HepG2 (cell line): ENCODE results near the gene PPAN. TPM values are rescaled to one million over a fixed set of nuclear protein-coding genes. Genes with fewer than 3 reads are reported as not detected.

ENCODE experiments used
- ATAC-seq: fragments of 200-7000 bp; cut with Tn5 transposase; 3 replicates; pipeline ENCODE4 v1.9.1; 2020; ENCODE audit warnings: mild to moderate bottlenecking, moderate library complexity
- BruUV-seq: library from RNA; stranded (reverse); fragments of 400-500 nt; replicated peaks from 2 replicates; lab custom pipeline; 2021; lab: Mats Ljungman, UMichigan
- CTCF ChIA-PET: fragments of 300-600 bp; formaldehyde crosslinking; extraction: SDS; loops from one replicate; lab custom pipeline; 2021; ENCODE audit warnings: low total read pairs, inconsistent platforms, low intra/inter-chr PET ratio; lab: Yijun Ruan, JAX
- POLR2A ChIA-PET: fragments of 350-600 bp; sonication (Branson Sonifier 250); formaldehyde crosslinking; loops from one replicate; lab custom pipeline; 2020; ENCODE audit warnings: antibody characterized with exemption, inconsistent platforms; lab: Yijun Ruan, JAX
- DNase-seq: peaks from one replicate; pipeline ENCODE4 v3.0.0-alpha.2; 2015; ENCODE audit warnings: low spot score
- FAIRE-seq: peaks from 3 replicates; lab custom pipeline; 2011; peaks lifted over from hg19 to GRCh38; lab: Jason Lieb, UNC
- H2AFZ ChIP-seq: one replicate; pipeline ENCODE4 v1.6.1; 2011; ENCODE audit warnings: low read length, inconsistent platforms
- H3K27ac ChIP-seq: fragments of 300-600 bp; 3 replicates; pipeline ENCODE4 v1.8.0; 2011; ENCODE audit warnings: mixed run types, mild to moderate bottlenecking, mixed read lengths, low read length, inconsistent platforms; ENCODE audit not compliant: insufficient read depth; ENCODE audit errors: extremely low read length
- H3K27me3 ChIP-seq, 2 experiments: fragments of 200-600 bp in 1 of 2; 2 replicates in 1 of 2; 3 replicates in 1 of 2; pipeline versions ENCODE4 v1.6.0 to v1.8.0; 2011; ENCODE audit warnings: low read length in 2 of 2, mild to moderate bottlenecking in 2 of 2, moderate library complexity in 2 of 2, inconsistent platforms in 1 of 2; ENCODE audit not compliant: insufficient read depth in 2 of 2, control insufficient read depth in 1 of 2
- H3K36me3 ChIP-seq, 2 experiments: fragments of 200-600 bp in 1 of 2; replicated peaks in 1 of 2; 2 replicates in 1 of 2; 3 replicates in 1 of 2; pipeline versions ENCODE4 v1.5.1 to v1.8.0; 2011; ENCODE audit warnings: low read length in 2 of 2, inconsistent platforms in 1 of 2; ENCODE audit not compliant: insufficient read depth in 2 of 2, control insufficient read depth in 1 of 2
- H3K4me1 ChIP-seq: 2 replicates; pipeline ENCODE4 v1.5.1; 2012; ENCODE audit warnings: low read length, inconsistent platforms; ENCODE audit not compliant: insufficient read depth
- H3K4me2 ChIP-seq: 2 replicates; pipeline ENCODE4 v1.6.0; 2011; ENCODE audit warnings: low read depth, low read length, inconsistent platforms
- H3K4me3 ChIP-seq, 3 experiments: fragments of 200-600 bp in 1 of 3; sonication (generic), shearing (Covaris generic) in 1 of 3; replicated peaks in 1 of 3; 2 replicates each; pipeline ENCODE4 v1.5.1; 2011 to 2016; ENCODE audit warnings: low read length in 3 of 3, inconsistent platforms in 2 of 3, low read depth in 2 of 3, mild to moderate bottlenecking in 2 of 3, control low read depth in 1 of 3, mixed read lengths in 1 of 3; ENCODE audit not compliant: insufficient read depth in 1 of 3
- H3K79me2 ChIP-seq: one replicate; pipeline ENCODE4 v1.6.1; 2011; ENCODE audit warnings: low read length, inconsistent platforms; ENCODE audit not compliant: insufficient read depth
- H3K9ac ChIP-seq: 2 replicates; pipeline ENCODE4 v1.6.0; 2011; ENCODE audit warnings: mild to moderate bottlenecking, low read depth, low read length, inconsistent platforms; ENCODE audit not compliant: insufficient read depth
- H3K9me3 ChIP-seq: 2 replicates; pipeline ENCODE4 v1.5.1; 2012; ENCODE audit warnings: mild to moderate bottlenecking, low read length
- H4K20me1 ChIP-seq: 2 replicates; pipeline ENCODE4 v1.6.0; 2011; ENCODE audit warnings: inconsistent platforms, mild to moderate bottlenecking, low read length, moderate library complexity; ENCODE audit not compliant: insufficient read depth
- CBX5 ChIP-seq: sonication (generic); formaldehyde crosslinking; IDR thresholded peaks from 2 replicates; pipeline ENCODE4 v1.4.0; 2020; ENCODE audit warnings: missing genetic modification reagents, borderline replicate concordance
- GABPA ChIP-seq, 2 experiments: IDR thresholded peaks; 2 replicates each; pipeline ENCODE4 v1.6.1; 2011 to 2016; ENCODE audit warnings: low read depth in 2 of 2, low read length in 1 of 2, missing biosample characterization in 1 of 2, missing genetic modification characterization in 1 of 2
- HHEX ChIP-seq: IDR thresholded peaks from 2 replicates; pipeline ENCODE4 v1.6.1; 2016; ENCODE audit warnings: control low read depth
- NR2C2 ChIP-seq: sonication (generic); formaldehyde crosslinking; IDR thresholded peaks from 2 replicates; pipeline ENCODE4 v1.4.0; 2020; ENCODE audit warnings: missing genetic modification reagents, mild to moderate bottlenecking, moderate library complexity, borderline replicate concordance
- SETDB1 ChIP-seq: sonication (generic); formaldehyde crosslinking; IDR thresholded peaks from 2 replicates; pipeline ENCODE4 v1.5.1; 2020; ENCODE audit warnings: missing genetic modification reagents, mild to moderate bottlenecking, borderline replicate concordance
- SMC3 ChIP-seq: IDR thresholded peaks from 2 replicates; pipeline ENCODE4 v1.6.1; 2011; ENCODE audit warnings: low read length, improper control_type of control experiment
- STAG1 ChIP-seq: sonication (generic); formaldehyde crosslinking; IDR thresholded peaks from 2 replicates; pipeline ENCODE4 v1.4.0; 2020; ENCODE audit warnings: missing genetic modification reagents
- ZKSCAN5 ChIP-seq: sonication (generic); formaldehyde crosslinking; IDR thresholded peaks from 2 replicates; pipeline ENCODE4 v1.5.1; 2020; ENCODE audit warnings: mild to moderate bottlenecking, missing genetic modification reagents
- ZNF343 ChIP-seq: sonication (generic); formaldehyde crosslinking; IDR thresholded peaks from 2 replicates; pipeline ENCODE4 v1.4.0; 2020; ENCODE audit warnings: mild to moderate bottlenecking, missing genetic modification reagents
- ZNF350 ChIP-seq: sonication (generic); formaldehyde crosslinking; IDR thresholded peaks from 2 replicates; pipeline ENCODE4 v1.4.0; 2020; ENCODE audit warnings: mild to moderate bottlenecking, low read depth, missing genetic modification reagents, borderline replicate concordance
- ZNF501 ChIP-seq: sonication (generic); formaldehyde crosslinking; IDR thresholded peaks from 2 replicates; pipeline ENCODE4 v1.5.1; 2020; ENCODE audit warnings: mild to moderate bottlenecking, moderate library complexity, missing genetic modification reagents
- ZNF672 ChIP-seq: sonication (generic); formaldehyde crosslinking; IDR thresholded peaks from 2 replicates; pipeline ENCODE4 v1.8.1; 2022; ENCODE audit warnings: missing genetic modification reagents
- ZNF75D ChIP-seq: sonication (generic); formaldehyde crosslinking; IDR thresholded peaks from 2 replicates; pipeline ENCODE4 v1.8.1; 2023; ENCODE audit warnings: missing genetic modification reagents, mild to moderate bottlenecking, borderline replicate concordance
- ZNF788 ChIP-seq: sonication (generic); formaldehyde crosslinking; IDR thresholded peaks from 2 replicates; pipeline ENCODE4 v1.5.0; 2020; ENCODE audit warnings: mild to moderate bottlenecking, missing genetic modification reagents, borderline replicate concordance
- ZSCAN9 ChIP-seq: IDR thresholded peaks from 2 replicates; pipeline ENCODE4 v1.6.1; 2016; ENCODE audit warnings: borderline replicate concordance
- WGBS: methylation state at CpG from one replicate; pipeline ENCODE4 v1.1.6; 2017; ENCODE audit warnings: low lambda C conversion rate; 5-methylcytosine and 5-hydroxymethylcytosine counted together
- in situ Hi-C: cut with HindIII; loops from 2 replicates; pipeline ENCODE4 v1.10.0; 2017; ENCODE audit warnings: low pct_unique_long_range_greater_than_20kb; ENCODE audit not compliant: extremely low pct_ligation_motif_present
- intact Hi-C: fragments of 100-400 bp; cut with micrococcal nuclease; formaldehyde crosslinking; loops from one replicate; pipeline ENCODE4 v1.10.0; 2022; ENCODE audit not compliant: unreplicated experiment
- polyA plus RNA-seq, 8 experiments: library from polyadenylated mRNA; depleted of rRNA in 3 of 8; stranded (reverse) in 7 of 8; unstranded in 1 of 8; fragments of >200 nt; fragmentation: Illumina TruSeq in 4 of 8; extraction: Trizol in 4 of 8; gene quantifications; 2 replicates each; pipeline versions ENCODE4 v1.2.1 to v1.2.3, GENCODE V29; 2011 to 2016; ENCODE audit warnings: low read depth in 4 of 8, missing spikeins in 1 of 8, mixed read lengths in 1 of 8; ENCODE audit not compliant: insufficient read depth in 1 of 8
- total RNA-seq, 5 experiments: library from RNA; depleted of rRNA; stranded (reverse); fragments of >200 nt; fragmentation: Illumina TruSeq; extraction: Trizol; gene quantifications; 2 replicates each; pipeline ENCODE4 v1.2.3, GENCODE V29; 2016; ENCODE audit warnings: low read depth in 1 of 5
- TF ChIP-seq, protein P1 (sequence below): IDR thresholded peaks from 2 replicates; pipeline ENCODE4 v1.6.1; 2016; ENCODE audit warnings: mild to moderate bottlenecking, missing biosample characterization, missing genetic modification reagents
- TF ChIP-seq, protein P2 (sequence below): sonication (generic); formaldehyde crosslinking; IDR thresholded peaks from 2 replicates; pipeline ENCODE4 v1.5.0; 2020; ENCODE audit warnings: mild to moderate bottlenecking, missing genetic modification reagents, moderate library complexity
- TF ChIP-seq, protein P3 (sequence below), 2 experiments: sonication (generic) in 1 of 2; formaldehyde crosslinking in 1 of 2; IDR thresholded peaks; 2 replicates each; pipeline versions ENCODE4 v1.5.1 to v1.6.1; 2011 to 2020; ENCODE audit warnings: borderline replicate concordance in 1 of 2, low read depth in 1 of 2, low read length in 1 of 2, mild to moderate bottlenecking in 1 of 2, missing genetic modification reagents in 1 of 2, moderate library complexity in 1 of 2
- TF ChIP-seq, protein P4 (sequence below): IDR thresholded peaks from 2 replicates; pipeline ENCODE4 v1.6.1; 2016; ENCODE audit warnings: control low read depth

Gene PPAN
- total and polyA plus RNA-seq, 2 of the 13 experiments (the other 11 are each of a cell fraction or from before 2014, with no cell fraction given) = 36.2 to 41.9 TPM

DNA sequence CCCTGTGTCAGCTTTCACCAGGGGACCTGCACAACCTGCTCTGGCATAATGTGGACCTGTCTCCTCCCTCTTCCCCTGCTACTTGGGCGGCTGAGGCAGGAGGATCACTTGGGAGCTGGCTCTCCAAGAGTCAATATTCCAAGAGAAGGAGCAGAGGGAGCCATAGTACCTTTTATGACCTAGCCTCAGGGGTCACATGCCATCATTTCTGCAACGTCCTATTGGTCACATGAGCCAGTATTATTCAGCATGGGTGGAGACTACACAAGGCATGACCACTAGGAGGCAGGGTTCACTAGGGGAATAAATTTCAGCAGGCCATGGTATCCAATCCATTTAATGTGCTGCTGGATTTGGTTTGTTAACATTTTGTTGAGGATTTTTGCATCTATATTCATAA is 32.0 kb upstream of the PPAN start:
- ATAC-seq (peak; percentile 49), DNase-seq (peak; percentile 60), FAIRE-seq (peak; percentile 4)
- Histone ChIP-seq H2AFZ (no peak overlapping the region), H3K4me3 (no peak overlapping the region), H3K4me2 (no peak overlapping the region), H3K79me2 (no peaks in the 10 kb centered on the region), H3K4me1 (peaks cover 28% of the 10 kb centered on the region), H3K27ac (no peak overlapping the region), H3K36me3 (no peaks in the 10 kb centered on the region), H3K9ac (no peak overlapping the region), H3K9me3 (peaks cover 9% of the 10 kb centered on the region), H4K20me1 (no peaks in the 10 kb centered on the region), H3K27me3 (peaks cover 2% of the 10 kb centered on the region in 2 experiments; a peak in 3 of 5 replicates)
- in situ Hi-C loops = no loop called here
- POLR2A ChIA-PET = no interaction called here
- WGBS = 6% methylated on average over 2 of the region's 2 CpGs
- CTCF ChIA-PET = no interaction called here
- BruUV-seq = no TSS peak
- intact Hi-C loops = no loop called here
- TF ChIP-seq CBX5 (CRISPR knock-in tag) (peak; percentile 52; the same call in 1 of the 2 replicates), ZNF350 (CRISPR knock-in tag) (peak; percentile 88), ZNF501 (no peak), ZKSCAN5 (CRISPR knock-in tag) (no peak), GABPA (IDR thresholded peaks at IDR 0.05; ENCODE audit: low read depth, low read length) (no peak), GABPA (CRISPR knock-in tag; IDR thresholded peaks at IDR 0.05; ENCODE audit: low read depth) (no peak), SETDB1 (peak; percentile 85), ZNF788 (CRISPR knock-in tag) (no peak), ZNF672 (CRISPR knock-in tag) (no peak), ZSCAN9 (CRISPR knock-in tag) (no peak), NR2C2 (CRISPR knock-in tag) (0 out of 2 replicates have a peak, but pooled peaks have one; percentile 22), ZNF343 (CRISPR knock-in tag) (no peak), SMC3 (peak; percentile 41; the same call in 1 of the 2 replicates), ZNF75D (CRISPR knock-in tag) (no peak), STAG1 (CRISPR knock-in tag) (peak; percentile 63), HHEX (CRISPR knock-in tag) (no peak)
- TF ChIP-seq, protein P1, sequence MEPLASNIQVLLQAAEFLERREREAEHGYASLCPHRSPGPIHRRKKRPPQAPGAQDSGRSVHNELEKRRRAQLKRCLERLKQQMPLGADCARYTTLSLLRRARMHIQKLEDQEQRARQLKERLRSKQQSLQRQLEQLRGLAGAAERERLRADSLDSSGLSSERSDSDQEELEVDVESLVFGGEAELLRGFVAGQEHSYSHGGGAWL (CRISPR knock-in tag) = no peak
- TF ChIP-seq, protein P2, sequence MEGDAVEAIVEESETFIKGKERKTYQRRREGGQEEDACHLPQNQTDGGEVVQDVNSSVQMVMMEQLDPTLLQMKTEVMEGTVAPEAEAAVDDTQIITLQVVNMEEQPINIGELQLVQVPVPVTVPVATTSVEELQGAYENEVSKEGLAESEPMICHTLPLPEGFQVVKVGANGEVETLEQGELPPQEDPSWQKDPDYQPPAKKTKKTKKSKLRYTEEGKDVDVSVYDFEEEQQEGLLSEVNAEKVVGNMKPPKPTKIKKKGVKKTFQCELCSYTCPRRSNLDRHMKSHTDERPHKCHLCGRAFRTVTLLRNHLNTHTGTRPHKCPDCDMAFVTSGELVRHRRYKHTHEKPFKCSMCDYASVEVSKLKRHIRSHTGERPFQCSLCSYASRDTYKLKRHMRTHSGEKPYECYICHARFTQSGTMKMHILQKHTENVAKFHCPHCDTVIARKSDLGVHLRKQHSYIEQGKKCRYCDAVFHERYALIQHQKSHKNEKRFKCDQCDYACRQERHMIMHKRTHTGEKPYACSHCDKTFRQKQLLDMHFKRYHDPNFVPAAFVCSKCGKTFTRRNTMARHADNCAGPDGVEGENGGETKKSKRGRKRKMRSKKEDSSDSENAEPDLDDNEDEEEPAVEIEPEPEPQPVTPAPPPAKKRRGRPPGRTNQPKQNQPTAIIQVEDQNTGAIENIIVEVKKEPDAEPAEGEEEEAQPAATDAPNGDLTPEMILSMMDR = peak; percentile 79
- TF ChIP-seq, protein P3, sequence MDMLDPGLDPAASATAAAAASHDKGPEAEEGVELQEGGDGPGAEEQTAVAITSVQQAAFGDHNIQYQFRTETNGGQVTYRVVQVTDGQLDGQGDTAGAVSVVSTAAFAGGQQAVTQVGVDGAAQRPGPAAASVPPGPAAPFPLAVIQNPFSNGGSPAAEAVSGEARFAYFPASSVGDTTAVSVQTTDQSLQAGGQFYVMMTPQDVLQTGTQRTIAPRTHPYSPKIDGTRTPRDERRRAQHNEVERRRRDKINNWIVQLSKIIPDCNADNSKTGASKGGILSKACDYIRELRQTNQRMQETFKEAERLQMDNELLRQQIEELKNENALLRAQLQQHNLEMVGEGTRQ (IDR thresholded peaks at IDR 0.05; ENCODE audit: low read depth, low read length) = peak; percentile 70; the same call in 1 of the 2 replicates
- TF ChIP-seq, protein P3 (CRISPR knock-in tag; IDR thresholded peaks at IDR 0.05; ENCODE audit: borderline replicate concordance) = peak; percentile 66; the same call in 1 of the 2 replicates
- TF ChIP-seq, protein P4, sequence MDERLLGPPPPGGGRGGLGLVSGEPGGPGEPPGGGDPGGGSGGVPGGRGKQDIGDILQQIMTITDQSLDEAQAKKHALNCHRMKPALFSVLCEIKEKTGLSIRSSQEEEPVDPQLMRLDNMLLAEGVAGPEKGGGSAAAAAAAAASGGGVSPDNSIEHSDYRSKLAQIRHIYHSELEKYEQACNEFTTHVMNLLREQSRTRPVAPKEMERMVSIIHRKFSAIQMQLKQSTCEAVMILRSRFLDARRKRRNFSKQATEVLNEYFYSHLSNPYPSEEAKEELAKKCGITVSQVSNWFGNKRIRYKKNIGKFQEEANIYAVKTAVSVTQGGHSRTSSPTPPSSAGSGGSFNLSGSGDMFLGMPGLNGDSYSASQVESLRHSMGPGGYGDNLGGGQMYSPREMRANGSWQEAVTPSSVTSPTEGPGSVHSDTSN (CRISPR knock-in tag) = no peak
